ENCODE data around the gene LRRC73. TPM values are rescaled to one million over a fixed set of nuclear protein-coding genes. Genes with fewer than 3 reads are reported as not detected.

The LRRC73 gene
- total and polyA plus RNA-seq, 9 of the 15 experiments (the other 6 are each of a cell fraction or from before 2014, with no cell fraction given), result 0.07 to 0.55 (median 0.16) TPM; not detected in 3

- Histone ChIP-seq H3K9me1 (ENCODE audit: control insufficient read depth, insufficient read depth, low read length) (peaks cover 3% of the 10 kb centered on the region), H3K4me1 (replicated peaks in 1 of 2; ENCODE audit: control insufficient read depth in 2 of 2, insufficient read depth in 2 of 2, low read length in 2 of 2) (peaks cover 16 to 36% of the 10 kb centered on the region in 2 experiments), H3K27me3 (ENCODE audit: control insufficient read depth in 2 of 2, insufficient read depth in 2 of 2, low read length in 2 of 2) (no peaks in the 10 kb centered on the region), H2AFZ (ENCODE audit: low read depth, low read length) (no peak overlapping the region), H3K4me2 (ENCODE audit: insufficient read depth, low read length) (no peak overlapping the region), H3K4me3 (no peak overlapping the region), H4K20me1 (replicated peaks; ENCODE audit: control insufficient read depth, insufficient read depth, low read length) (peaks cover 29% of the 10 kb centered on the region), H3K27ac (ENCODE audit: extremely low read depth, low read depth, low read length) (no peak overlapping the region), H3K9ac (ENCODE audit: insufficient read depth in 1 of 2, low read depth in 2 of 2, low read length in 2 of 2) (no peak overlapping the region; a peak in 1 of 4 replicates), H3K9me3 (replicated peaks; ENCODE audit: control insufficient read depth, insufficient read depth, low read depth, low read length) (no peaks in the 10 kb centered on the region), H3K79me2 (ENCODE audit: control insufficient read depth, insufficient read depth, low read length) (0 out of 3 replicates have a peak, but pooled peaks cover 3% of the 10 kb centered on the region), H3K36me3 (ENCODE audit: control insufficient read depth, insufficient read depth, low read length) (peaks cover under 1% of the 10 kb centered on the region; the same call in 1 of the 3 replicates)
- BruUV-seq (replicated peaks), result no TSS peak
- intact Hi-C loops (cut with micrococcal nuclease), result no loop called here
- in situ Hi-C loops (cut with MboI), result loop anchor here (5.0 kb wide), 1 partner anchor 230 kb away; no protein-coding TSS in a partner anchor
- ATAC-seq, result no peak
- ChIA-PET CTCF (ENCODE audit: low intra/inter-chr PET ratio) (interaction anchor here (0.6 kb wide), 2 partner anchors 10 to 904 kb away, joined by 3 read pairs; no protein-coding TSS in a partner anchor), POLR2A (interaction anchor here (0.6 to 8.5 kb wide), 7 partner anchors 10 to 296 kb away, joined by 3 to 54 read pairs (median 4); partner anchors contain the start of genes LRRC73, POLR1C, TJAP1 and YIPF3)
- TF ChIP-seq CTBP1 (IDR thresholded peaks at IDR 0.05; ENCODE audit: borderline replicate concordance) (no peak), RBFOX2 (IDR thresholded peaks at IDR 0.05; ENCODE audit: low read depth, low read length) (0 out of 2 replicates have a peak, but pooled peaks have one; percentile 29)
- DNase-seq (ENCODE audit: extremely low read depth in 1 of 4, low spot score in 3 of 4), result no peak
- WGBS (ENCODE audit: insufficient coverage, low coverage, missing lambda C conversion rate), result 83% methylated on average over 10 of the region's 10 CpGs
- no peak for FAIRE-seq
Measured at GRCh38 chr6:43491750-43492661, 18.1 kb downstream of the LRRC73 start.

GRCh38 chr6:43490523-43490939 is 19.6 kb downstream of the LRRC73 start:
- H3K27ac ChIP-seq (ENCODE audit: extremely low read depth, low read depth, low read length), result no peak overlapping the region
- H3K79me2 ChIP-seq (ENCODE audit: control insufficient read depth, insufficient read depth, low read length), result 0 out of 3 replicates have a peak, but pooled peaks cover 3% of the 10 kb centered on the region
- no peak for TF ChIP-seq FOXP4 (CRISPR knock-in tag; IDR thresholded peaks at IDR 0.05; ENCODE audit: borderline replicate concordance)
- no peak for TF ChIP-seq KLF1 (tag; IDR thresholded peaks at IDR 0.05)
- TF ChIP-seq SP1 (CRISPR knock-in tag; IDR thresholded peaks at IDR 0.05), result no peak
- TF ChIP-seq ZHX1 (conservative IDR thresholded peaks at IDR 0.05; ENCODE audit: low read length), result no peak
- TF ChIP-seq ZNF232 (CRISPR knock-in tag; IDR thresholded peaks at IDR 0.05), result no peak
- no peak for TF ChIP-seq NCOA1 (IDR thresholded peaks at IDR 0.05; ENCODE audit: low read depth)
- intact Hi-C loops (cut with micrococcal nuclease), result no loop called here
- POLR2A ChIA-PET, result interaction anchor here (0.6 to 8.5 kb wide), 4 partner anchors 12 to 502 kb away, joined by 3 to 54 read pairs (median 14); partner anchors contain the start of genes LRRC73 and TJAP1
- no peaks in the 10 kb centered on the region for H3K9me1 ChIP-seq (ENCODE audit: control insufficient read depth, insufficient read depth, low read length)
- DNase-seq (ENCODE audit: extremely low read depth in 1 of 4, low spot score in 3 of 4) (no peak), FAIRE-seq (no peak), ATAC-seq (no peak)
- H3K4me3 ChIP-seq, result no peak overlapping the region
- H3K4me2 ChIP-seq (ENCODE audit: insufficient read depth, low read length), result no peak overlapping the region
- H3K27me3 ChIP-seq (ENCODE audit: control insufficient read depth in 2 of 2, insufficient read depth in 2 of 2, low read length in 2 of 2), result no peaks in the 10 kb centered on the region
- peaks cover 16 to 27% of the 10 kb centered on the region in 2 experiments for H3K4me1 ChIP-seq (replicated peaks in 1 of 2; ENCODE audit: control insufficient read depth in 2 of 2, insufficient read depth in 2 of 2, low read length in 2 of 2)
- no peak overlapping the region for H3K9ac ChIP-seq (ENCODE audit: insufficient read depth in 1 of 2, low read depth in 2 of 2, low read length in 2 of 2)
- H4K20me1 ChIP-seq (replicated peaks; ENCODE audit: control insufficient read depth, insufficient read depth, low read length), result peaks cover 24% of the 10 kb centered on the region
- CTCF ChIA-PET (ENCODE audit: low intra/inter-chr PET ratio), result no interaction called here
- no peaks in the 10 kb centered on the region for H3K9me3 ChIP-seq (replicated peaks; ENCODE audit: control insufficient read depth, insufficient read depth, low read depth, low read length)
- peaks cover 2% of the 10 kb centered on the region; the same call in 1 of the 3 replicates for H3K36me3 ChIP-seq (ENCODE audit: control insufficient read depth, insufficient read depth, low read length)
- in situ Hi-C loops (cut with MboI), result loop anchor here (5.0 kb wide), 1 partner anchor 228 kb away; no protein-coding TSS in a partner anchor
- no peak overlapping the region for H2AFZ ChIP-seq (ENCODE audit: low read depth, low read length)
- no TSS peak for BruUV-seq (replicated peaks)
- WGBS (ENCODE audit: insufficient coverage, low coverage, missing lambda C conversion rate), result 64% methylated on average over 6 of the region's 6 CpGs

Data from K562 (cell line).